HG03520 (cell line): ENCODE measurements around the gene MTM1.

ENCODE experiments used
- ATAC-seq: cut with Tn5 transposase; IDR thresholded peaks from one replicate; pipeline ENCODE4 v1.9.1; 2021; ENCODE audit warnings: mild to moderate bottlenecking, moderate library complexity; ENCODE audit not compliant: unreplicated experiment

Gene MTM1

GRCh38 chrX:150701377-150701776 is 133.0 kb downstream of the MTM1 start:
- no peak for ATAC-seq

GRCh38 chrX:150702966-150703694 is 134.7 kb downstream of the MTM1 start:
- ATAC-seq = no peak

- ATAC-seq = no peak
Observed at GRCh38 chrX:150703695-150703974, 135.2 kb downstream of the MTM1 start.

- no peak for ATAC-seq
Observed at GRCh38 chrX:150704030-150704613, 135.7 kb downstream of the MTM1 start.

GRCh38 chrX:150712619-150713018 is 144.2 kb downstream of the MTM1 start:
- no peak for ATAC-seq

- ATAC-seq = no peak
Observed at GRCh38 chrX:150715184-150715583, 146.8 kb downstream of the MTM1 start.

- ATAC-seq = no peak
Observed at GRCh38 chrX:150719621-150720020, 151.2 kb downstream of the MTM1 start.
